HG03342 (cell line): ENCODE measurements around the gene C17orf67.

ENCODE experiments used
- ATAC-seq: cut with Tn5 transposase; IDR thresholded peaks from one replicate; pipeline ENCODE4 v1.9.1; 2021; ENCODE audit warnings: mild to moderate bottlenecking, moderate library complexity; ENCODE audit not compliant: unreplicated experiment

Gene C17orf67

GRCh38 chr17:56833809-56834379 lies at the start of gene C17orf67, which contains the start of gene DGKE:
TSS of gene C17orf67 (minus strand) at chr17:56833920. CDS start at chr17:56815810, 18,110 bp downstream.
TSS of gene DGKE (plus strand) at chr17:56834151. CDS start at chr17:56834796, 645 bp downstream.
- ATAC-seq, result peak; percentile 76

GRCh38 chr17:56881685-56882295 lies 48.1 kb upstream of the C17orf67 start:
- no peak for ATAC-seq

- no peak for ATAC-seq
Observed at GRCh38 chr17:56880571-56880970, 46.9 kb upstream of the C17orf67 start.

GRCh38 chr17:56880133-56880532 lies 46.4 kb upstream of the C17orf67 start:
- no peak for ATAC-seq

- no peak for ATAC-seq
Observed at GRCh38 chr17:56879280-56879679, 45.6 kb upstream of the C17orf67 start.

- ATAC-seq, result no peak
Observed at GRCh38 chr17:56876766-56877179, 43.1 kb upstream of the C17orf67 start.

- no peak for ATAC-seq
Observed at GRCh38 chr17:56870081-56870651, 36.4 kb upstream of the C17orf67 start.

GRCh38 chr17:56868716-56869115 lies 35.0 kb upstream of the C17orf67 start:
- ATAC-seq, result no peak

- no peak for ATAC-seq
Observed at GRCh38 chr17:56867948-56868376, 34.2 kb upstream of the C17orf67 start.

GRCh38 chr17:56866496-56866895 lies 32.8 kb upstream of the C17orf67 start:
- no peak for ATAC-seq

- ATAC-seq, result no peak
Observed at GRCh38 chr17:56866076-56866475, 32.4 kb upstream of the C17orf67 start.

- ATAC-seq, result no peak
Observed at GRCh38 chr17:56863974-56864373, 30.3 kb upstream of the C17orf67 start.

- ATAC-seq, result no peak
Observed at GRCh38 chr17:56861899-56862298, 28.2 kb upstream of the C17orf67 start.

- no peak for ATAC-seq
Observed at GRCh38 chr17:56851008-56851407, 17.3 kb upstream of the C17orf67 start.

- ATAC-seq, result no peak
Observed at GRCh38 chr17:56850591-56850990, 16.9 kb upstream of the C17orf67 start.

- no peak for ATAC-seq
Observed at GRCh38 chr17:56849131-56849530, 15.4 kb upstream of the C17orf67 start.

GRCh38 chr17:56847106-56847505 lies 13.4 kb upstream of the C17orf67 start:
- no peak for ATAC-seq

- ATAC-seq, result no peak
Observed at GRCh38 chr17:56845934-56846333, 12.2 kb upstream of the C17orf67 start.

GRCh38 chr17:56842577-56842976 lies 8.9 kb upstream of the C17orf67 start:
- ATAC-seq, result no peak

- no peak for ATAC-seq
Observed at GRCh38 chr17:56838687-56839086, 5.0 kb upstream of the C17orf67 start.

- ATAC-seq, result no peak
Observed at GRCh38 chr17:56835264-56835585, 1.5 kb upstream of the C17orf67 start.
